A549 (cell line): ENCODE results near the gene KIZ.

Experiments
- CTCF ChIP-seq: fragments of >200 bp; sonication (Bioruptor Twin); formaldehyde crosslinking; IDR thresholded peaks from 3 replicates; pipeline ENCODE4 v1.5.1; 2016
- ESRRA ChIP-seq: fragments of 150-350 bp; IDR thresholded peaks from 2 replicates; pipeline ENCODE4 v1.6.1; 2014; ENCODE audit warnings: mild to moderate bottlenecking, low read length, borderline replicate concordance
- HMGXB4 ChIP-seq: fragments of 250-450 bp; sonication (Bioruptor Pico); IDR thresholded peaks from 2 replicates; pipeline ENCODE4 v1.5.0; 2021; ENCODE audit warnings: mild to moderate bottlenecking, moderate library complexity, borderline replicate concordance
- JUN ChIP-seq, 2 experiments: fragments of >200 bp; sonication (Bioruptor Twin); formaldehyde crosslinking; IDR thresholded peaks; 2 replicates in 1 of 2; 3 replicates in 1 of 2; pipeline ENCODE4 v1.6.1; 2016 to 2017
- MAFK ChIP-seq: fragments of 450-650 bp; IDR thresholded peaks from 2 replicates; pipeline ENCODE4 v1.6.1; 2014; ENCODE audit not compliant: partially characterized antibody
- POLR2A ChIP-seq: IDR thresholded peaks from 2 replicates; pipeline ENCODE4 v1.6.1; 2012; ENCODE audit warnings: mild to moderate bottlenecking, low read length
- REST ChIP-seq: fragments of 200-600 bp; sonication (generic); IDR thresholded peaks from 2 replicates; pipeline ENCODE4 v1.6.1; 2016; ENCODE audit warnings: antibody characterized with exemption, mild to moderate bottlenecking, moderate library complexity

- TF ChIP-seq CTCF (no peak), ESRRA (no peak), POLR2A (no peak; the same call in 1 of the 2 replicates), MAFK (no peak), JUN (IDR thresholded peaks at IDR 0.05) (no peak), HMGXB4 (no peak), REST (no peak)
Measured at GRCh38 chr20:21106171-21107017, 19.5 kb upstream of the KIZ start, which contains the start of gene LINC00237.
